ENCODE results near the gene REXO2.

GRCh38 chr11:114479331-114479730, 40.1 kb downstream of the REXO2 start:
- TF ChIP-seq EZH2 (IDR thresholded peaks at IDR 0.05) (no peak), POLR2AphosphoS5 (IDR thresholded peaks at IDR 0.05; ENCODE audit: borderline replicate concordance, low read depth, low read length) (no peak)

Measured in SK-N-MC (cell line).